Breast epithelium (tissue), 4 donors: ENCODE data around the gene ATL2. TPM values are rescaled to one million over a fixed set of nuclear protein-coding genes. Genes with fewer than 3 reads are reported as not detected.
"Not testable (repeated sequence)": the region's sequence is repeated elsewhere in the genome, so short reads cannot be mapped to it uniquely, and the experiment has no call there.

Source experiments
- DNase-seq, 2 donors: peaks; one replicate each; pipeline ENCODE4 v3.0.0-alpha.2; 2019; ENCODE audit warnings: low spot score in 2 of 2
- H3K27ac ChIP-seq, 2 donors: fragments of 200-600 bp; sonication (generic) in 1 of 2; one replicate each; pipeline ENCODE4 v1.5.1; 2016 to 2019; ENCODE audit warnings: mild to moderate bottlenecking in 1 of 2
- H3K27me3 ChIP-seq, 2 donors: fragments of 200-600 bp; sonication (generic) in 1 of 2; one replicate each; pipeline versions ENCODE4 v1.5.1 to v1.6.0; 2017 to 2019; ENCODE audit warnings: control low read depth in 1 of 2, mild to moderate bottlenecking in 1 of 2
- H3K36me3 ChIP-seq: fragments of 200-600 bp; one replicate; pipeline ENCODE4 v1.5.1; 2019
- H3K4me1 ChIP-seq, 2 donors: fragments of 200-600 bp; sonication (generic); one replicate each; pipeline ENCODE4 v1.5.1; 2016 to 2019; ENCODE audit warnings: control low read depth in 1 of 2
- H3K4me3 ChIP-seq, 3 donors: fragments of 200-600 bp; sonication (generic); 1 replicate in 2 of 3; 2 replicates in 1 of 3; pipeline ENCODE4 v1.5.1; 2016 to 2019; ENCODE audit warnings: mild to moderate bottlenecking in 3 of 3, moderate library complexity in 2 of 3
- H3K9me3 ChIP-seq, 2 donors: fragments of 200-600 bp; sonication (generic) in 1 of 2; one replicate each; pipeline ENCODE4 v1.5.1; 2016 to 2019; ENCODE audit warnings: control low read depth in 1 of 2
- POLR2A ChIP-seq: fragments of 450-650 bp; IDR thresholded peaks from one replicate; pipeline ENCODE4 v1.6.1; 2016; ENCODE audit warnings: antibody characterized with exemption, mild to moderate bottlenecking, moderate library complexity
- POLR2AphosphoS5 ChIP-seq, 3 donors: sonication (generic); formaldehyde crosslinking; IDR thresholded peaks; one replicate each; pipeline ENCODE4 v1.6.1; 2017; ENCODE audit warnings: antibody characterized with exemption in 3 of 3
- intact Hi-C: fragments of 100-400 bp; cut with DNase I; formaldehyde crosslinking; loops from one replicate; pipeline ENCODE4 v1.15.1; 2023; ENCODE audit warnings: low total_unique reads
- total RNA-seq, 3 donors: library from RNA; depleted of rRNA; stranded (reverse); fragments of >200 nt; gene quantifications; one replicate each; pipeline ENCODE4 v1.1.0, GENCODE V29; 2016
- TF ChIP-seq, protein P1 (sequence below), 3 donors: fragments of 450-650 bp; IDR thresholded peaks; one replicate each; pipeline ENCODE4 v1.5.1; 2016 to 2017; ENCODE audit warnings: antibody characterized with exemption in 3 of 3, mild to moderate bottlenecking in 3 of 3, moderate library complexity in 3 of 3

The ATL2 gene
- total RNA-seq, 3 donors from 2014 or later, result 66.4 to 179 (median 159) TPM

DNA sequence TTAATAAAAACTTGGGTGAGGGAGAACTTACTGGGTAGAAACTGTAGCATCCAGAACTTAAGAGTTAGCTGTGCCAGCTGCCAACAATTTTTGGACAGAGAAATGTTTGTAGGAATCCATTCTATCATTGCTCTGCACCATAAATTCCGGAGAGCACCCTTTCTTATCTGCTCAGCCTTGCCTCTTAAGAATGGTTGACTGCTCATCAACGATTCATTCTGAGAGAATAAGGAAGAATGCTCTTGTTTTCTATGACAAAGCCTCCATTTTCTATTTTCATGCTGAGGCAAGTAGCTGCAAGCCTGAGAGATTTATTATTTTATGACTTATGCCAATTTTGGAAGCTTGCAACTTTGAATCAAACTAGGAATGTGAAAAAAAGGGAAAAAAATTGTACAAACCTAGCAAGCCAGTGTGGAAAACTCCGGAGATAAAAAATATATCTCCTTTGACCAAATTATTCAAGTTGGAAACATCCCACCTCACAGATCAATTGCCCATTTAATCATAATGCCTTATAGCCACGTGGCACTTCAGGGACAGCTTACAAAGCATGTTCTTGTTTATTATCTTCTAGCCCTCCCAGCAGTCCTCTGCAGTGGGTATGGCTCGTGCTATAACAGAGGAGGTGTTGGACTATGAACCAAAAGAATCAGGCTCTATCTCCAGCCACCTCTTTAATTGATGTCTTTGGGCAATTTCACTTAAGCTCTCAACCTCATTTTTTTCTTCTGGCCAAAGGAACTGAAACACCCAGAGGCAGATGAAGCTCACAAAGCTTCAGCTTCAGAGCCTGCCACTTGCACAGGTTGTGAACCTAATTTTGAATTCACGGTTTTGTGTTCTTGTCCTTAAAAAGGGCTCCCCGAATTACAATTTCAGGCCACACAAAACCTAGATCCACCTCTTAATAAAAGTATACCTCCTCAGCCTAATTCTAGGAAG lies 40.9 kb upstream of the ATL2 start:
- Histone ChIP-seq H3K27ac (peak overlapping the region; percentile 64 to 72), H3K27me3 (no peaks in the 10 kb centered on the region), H3K9me3 (peaks cover 3% of the 10 kb centered on the region in 2 donors), H3K36me3 (no peaks in the 10 kb centered on the region), H3K4me1 (peaks cover 0 to 5% of the 10 kb centered on the region in 2 donors), H3K4me3 (no peak overlapping the region)
- DNase-seq, result no peak
- intact Hi-C loops, result no loop called here
- TF ChIP-seq POLR2AphosphoS5 (IDR thresholded peaks at IDR 0.05) (no peak), POLR2A (no peak)
- TF ChIP-seq, protein P1, sequence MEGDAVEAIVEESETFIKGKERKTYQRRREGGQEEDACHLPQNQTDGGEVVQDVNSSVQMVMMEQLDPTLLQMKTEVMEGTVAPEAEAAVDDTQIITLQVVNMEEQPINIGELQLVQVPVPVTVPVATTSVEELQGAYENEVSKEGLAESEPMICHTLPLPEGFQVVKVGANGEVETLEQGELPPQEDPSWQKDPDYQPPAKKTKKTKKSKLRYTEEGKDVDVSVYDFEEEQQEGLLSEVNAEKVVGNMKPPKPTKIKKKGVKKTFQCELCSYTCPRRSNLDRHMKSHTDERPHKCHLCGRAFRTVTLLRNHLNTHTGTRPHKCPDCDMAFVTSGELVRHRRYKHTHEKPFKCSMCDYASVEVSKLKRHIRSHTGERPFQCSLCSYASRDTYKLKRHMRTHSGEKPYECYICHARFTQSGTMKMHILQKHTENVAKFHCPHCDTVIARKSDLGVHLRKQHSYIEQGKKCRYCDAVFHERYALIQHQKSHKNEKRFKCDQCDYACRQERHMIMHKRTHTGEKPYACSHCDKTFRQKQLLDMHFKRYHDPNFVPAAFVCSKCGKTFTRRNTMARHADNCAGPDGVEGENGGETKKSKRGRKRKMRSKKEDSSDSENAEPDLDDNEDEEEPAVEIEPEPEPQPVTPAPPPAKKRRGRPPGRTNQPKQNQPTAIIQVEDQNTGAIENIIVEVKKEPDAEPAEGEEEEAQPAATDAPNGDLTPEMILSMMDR (IDR thresholded peaks at IDR 0.05), result no peak

DNA sequence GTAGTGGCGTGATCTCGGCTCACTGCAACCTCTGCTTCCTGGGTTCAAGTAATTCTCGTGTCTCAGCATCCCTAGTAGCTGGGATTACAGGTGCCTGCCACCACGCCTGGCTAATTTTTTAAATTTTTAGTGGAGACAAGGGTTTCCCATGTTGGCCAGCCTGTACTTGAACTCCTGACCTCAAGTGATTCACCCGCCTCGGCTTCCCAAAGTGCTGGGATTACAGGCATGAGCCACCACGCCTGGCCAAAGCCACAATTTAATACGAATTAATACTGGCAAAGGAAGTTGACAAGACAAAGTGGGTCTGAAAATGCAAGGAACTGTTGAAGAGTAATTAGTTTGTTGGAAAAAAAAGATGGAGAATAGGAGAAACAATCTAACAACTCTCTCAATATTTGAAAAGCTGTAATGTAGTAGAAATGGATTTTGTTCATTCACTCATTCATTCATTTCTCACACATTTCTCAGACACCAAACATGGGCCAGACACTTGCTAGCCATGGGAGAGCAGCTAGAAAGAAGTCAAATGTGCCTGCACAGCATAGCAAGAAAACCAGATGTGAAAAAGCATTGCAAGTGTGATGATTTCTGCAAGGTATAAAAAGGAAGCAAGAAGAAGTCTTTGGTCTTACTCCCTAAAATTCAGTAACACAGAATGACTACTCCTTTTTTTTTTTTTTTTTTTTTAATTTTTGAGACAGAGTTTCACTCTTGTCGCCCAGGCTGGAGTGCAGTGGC lies 39.4 kb upstream of the ATL2 start:
- Histone ChIP-seq H3K27ac (peak overlapping the region in 1 of 2 donors; percentile 64), H3K36me3 (no peaks in the 10 kb centered on the region), H3K27me3 (no peaks in the 10 kb centered on the region), H3K9me3 (peaks cover 5 to 13% of the 10 kb centered on the region in 2 donors), H3K4me1 (peaks cover 0 to 5% of the 10 kb centered on the region in 2 donors), H3K4me3 (no peak overlapping the region)
- intact Hi-C loops, result no loop called here
- TF ChIP-seq, protein P1 (IDR thresholded peaks at IDR 0.05), result no peak
- no peak for TF ChIP-seq POLR2A
- TF ChIP-seq POLR2AphosphoS5 (IDR thresholded peaks at IDR 0.05), result no peak
- DNase-seq, result no peak

DNA sequence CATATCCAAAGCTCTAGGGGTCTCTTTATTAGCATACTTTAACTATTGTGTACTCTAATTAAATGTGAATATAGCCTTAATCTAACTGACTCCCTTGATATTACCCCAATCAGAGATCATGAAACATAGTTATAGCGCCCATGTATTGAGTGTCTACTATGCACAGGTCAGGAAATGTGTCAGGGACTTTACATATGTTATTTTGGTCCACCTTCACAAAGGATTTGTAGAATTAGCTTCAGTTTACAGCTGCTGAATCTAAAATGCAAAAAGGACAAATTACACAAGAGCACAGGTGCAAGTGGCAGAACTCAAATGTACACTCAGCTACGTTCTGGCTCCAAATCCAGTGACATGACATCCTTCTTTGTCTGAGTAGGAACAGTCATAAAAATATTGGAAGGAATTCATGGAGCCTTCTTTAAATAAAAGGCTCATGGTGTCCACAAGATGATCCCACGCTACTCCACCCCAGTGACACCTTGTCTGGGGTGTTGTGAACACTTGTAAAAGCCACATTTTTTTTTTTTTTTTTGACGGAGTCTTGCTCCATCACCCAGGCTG lies 38.7 kb upstream of the ATL2 start:
- no peaks in the 10 kb centered on the region for H3K27me3 ChIP-seq
- no peak overlapping the region for H3K27ac ChIP-seq
- DNase-seq, result no peak
- peaks cover 5 to 13% of the 10 kb centered on the region in 2 donors for H3K9me3 ChIP-seq
- no peak overlapping the region for H3K4me3 ChIP-seq
- peaks cover 0 to 5% of the 10 kb centered on the region in 2 donors for H3K4me1 ChIP-seq
- intact Hi-C loops, result no loop called here
- no peaks in the 10 kb centered on the region for H3K36me3 ChIP-seq
- TF ChIP-seq POLR2AphosphoS5 (IDR thresholded peaks at IDR 0.05) (no peak), POLR2A (no peak)
- TF ChIP-seq, protein P1 (IDR thresholded peaks at IDR 0.05), result no peak

DNA sequence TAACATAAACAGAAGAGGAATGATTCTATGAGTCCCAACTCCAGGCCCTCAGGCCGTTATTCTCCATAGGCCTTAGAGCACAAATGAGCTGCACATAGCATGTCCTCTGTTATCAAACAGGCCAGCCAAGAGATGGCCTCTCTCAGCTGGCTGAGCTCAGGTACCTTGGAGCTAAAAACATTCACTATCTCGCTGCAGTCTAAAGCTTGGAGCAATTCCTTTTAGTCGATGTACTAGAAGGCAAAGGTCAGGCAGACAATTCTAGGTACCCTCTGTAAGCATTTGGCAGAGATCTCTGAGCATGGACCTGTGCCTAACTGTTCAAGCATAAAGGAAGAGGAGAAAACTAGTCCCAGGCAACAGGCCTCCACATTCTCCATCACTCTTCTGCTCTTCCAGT lies 38.0 kb upstream of the ATL2 start:
- TF ChIP-seq POLR2AphosphoS5 (IDR thresholded peaks at IDR 0.05), result no peak
- TF ChIP-seq, protein P1 (IDR thresholded peaks at IDR 0.05), result no peak
- TF ChIP-seq POLR2A, result no peak
- no peak for DNase-seq

DNA sequence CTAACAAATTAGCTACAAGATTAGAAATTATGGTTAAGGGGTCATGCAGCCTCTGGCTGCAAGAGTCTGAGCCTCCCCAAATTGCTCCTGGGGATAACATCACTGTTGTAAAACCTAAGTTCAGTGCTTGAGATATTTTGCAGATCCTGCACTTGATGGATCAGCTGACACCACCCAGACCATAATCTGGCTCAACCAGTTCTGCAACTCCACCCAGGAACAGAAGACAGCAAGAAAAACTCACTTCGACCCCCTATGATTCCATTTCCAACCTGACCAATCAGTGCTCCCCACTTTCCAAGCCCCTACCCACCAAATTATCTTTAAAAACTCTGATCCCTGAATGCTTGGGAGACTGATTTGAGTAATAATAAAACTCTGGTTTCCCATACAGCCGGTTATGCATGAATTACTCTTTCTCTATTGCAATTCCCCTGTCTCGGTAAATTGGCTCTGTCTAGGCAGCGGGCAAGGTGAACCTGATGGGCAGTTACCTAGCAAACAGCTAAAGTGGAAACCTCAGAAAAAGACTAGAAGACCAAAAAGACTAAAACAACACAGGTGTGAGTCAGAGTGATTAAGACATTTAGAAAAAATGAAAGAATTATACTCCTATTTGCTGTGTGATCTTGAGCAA lies 35.3 kb upstream of the ATL2 start:
- H3K27ac ChIP-seq, H3K36me3 ChIP-seq, H3K4me3 ChIP-seq, DNase-seq, H3K4me1 ChIP-seq, H3K27me3 ChIP-seq, intact Hi-C loops: not testable (repeated sequence)
- H3K9me3 ChIP-seq, result peaks cover 5 to 13% of the 10 kb centered on the region in 2 donors

More for the DNA sequence above, 38.0 kb upstream of the ATL2 start:
- intact Hi-C loops, result no loop called here
- Histone ChIP-seq H3K27me3 (no peaks in the 10 kb centered on the region), H3K27ac (no peak overlapping the region), H3K36me3 (no peaks in the 10 kb centered on the region), H3K4me3 (no peak overlapping the region), H3K4me1 (peaks cover 0 to 5% of the 10 kb centered on the region in 2 donors), H3K9me3 (peaks cover 5 to 13% of the 10 kb centered on the region in 2 donors)
